ENCODE measurements around the gene HPDL. TPM values are rescaled to one million over a fixed set of nuclear protein-coding genes. Genes with fewer than 3 reads are reported as not detected.

The HPDL gene
- total and polyA plus RNA-seq, 2 of the 4 experiments (the other 2 are of a cell fraction), result 0.54 to 1.1 TPM

DNA sequence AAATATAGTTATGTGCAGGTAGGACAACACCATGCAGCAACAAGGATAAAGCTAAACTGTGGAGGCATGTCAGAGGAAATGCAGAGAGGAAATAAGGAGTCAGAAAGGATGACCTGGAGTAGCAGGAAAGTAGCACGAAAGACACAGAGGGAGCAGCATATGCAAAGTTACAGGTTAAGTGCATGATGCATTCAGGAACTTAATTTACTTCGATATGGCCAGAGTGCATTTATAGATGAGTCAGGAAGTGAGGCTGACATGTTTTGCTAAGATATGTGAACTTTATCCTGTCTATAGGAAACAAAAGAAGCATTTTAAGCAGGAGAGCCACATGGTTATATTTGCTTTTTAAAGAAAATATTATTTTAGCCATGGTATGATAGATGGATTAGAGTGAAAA lies 29.0 kb downstream of the HPDL start:
- no peak overlapping the region for H3K4ac ChIP-seq (ENCODE audit: low read depth, low read length)
- no peak overlapping the region for H3K4me2 ChIP-seq (ENCODE audit: low read depth, low read length)
- no peaks in the 10 kb centered on the region for H3K9me1 ChIP-seq (ENCODE audit: insufficient read depth, low read length)
- no peak overlapping the region for H3K14ac ChIP-seq (replicated peaks; ENCODE audit: low read depth, low read length)
- in situ Hi-C loops (cut with MboI; ENCODE audit: low sequenced_read_pairs) (loop anchor here (5.0 kb wide), 1 partner anchor 217 kb away; no protein-coding TSS in a partner anchor), dilution Hi-C loops (cut with HindIII; ENCODE audit: low sequenced_read_pairs, unreplicated experiment) (no loop called here), intact Hi-C loops (cut with micrococcal nuclease) (no loop called here)
- no peaks in the 10 kb centered on the region for H3K79me1 ChIP-seq (ENCODE audit: low read depth in 1 of 2, low read length in 2 of 2)
- no peak overlapping the region for H4K91ac ChIP-seq (ENCODE audit: insufficient read depth, low read depth, low read length)
- H3K27ac ChIP-seq (ENCODE audit: insufficient read depth, low read length), result no peak overlapping the region
- DNase-seq (peak; percentile 16), ATAC-seq (ENCODE audit: low read depth) (no peak)
- no peak overlapping the region for H2BK20ac ChIP-seq (ENCODE audit: low read depth, low read length)
- H3K4me1 ChIP-seq (ENCODE audit: control insufficient read depth, insufficient read depth, low read length), result no peaks in the 10 kb centered on the region; the same call in 1 of the 2 replicates
- H2BK5ac ChIP-seq (ENCODE audit: low read depth, low read length, poor library complexity, severe bottlenecking), result no peak overlapping the region
- H4K8ac ChIP-seq (ENCODE audit: low read depth in 2 of 2, low read length in 2 of 2), result no peak overlapping the region
- no peaks in the 10 kb centered on the region for H4K20me1 ChIP-seq (ENCODE audit: insufficient read depth, low read length)
- H2BK120ac ChIP-seq (ENCODE audit: low read depth, low read length), result no peak overlapping the region
- H3K23ac ChIP-seq (ENCODE audit: low read depth, low read length), result no peak overlapping the region
- no peak overlapping the region for H3K56ac ChIP-seq (ENCODE audit: extremely low read depth, insufficient read depth, low read length)
- no peaks in the 10 kb centered on the region for H3K27me3 ChIP-seq (ENCODE audit: control insufficient read depth, insufficient read depth, low read length)
- ChIA-PET CTCF (interaction anchor here (0.6 to 8.1 kb wide), 3 partner anchors 11 to 249 kb away, joined by 3 to 95 read pairs (median 4); partner anchors contain the start of gene TESK2), POLR2A (ENCODE audit: unreplicated experiment) (no interaction called here)
- TF ChIP-seq CEBPB (IDR thresholded peaks at IDR 0.05; ENCODE audit: low read depth, low read length) (no peak), FOS (IDR thresholded peaks at IDR 0.05; ENCODE audit: low read depth, low read length) (no peak), BHLHE40 (IDR thresholded peaks at IDR 0.05; ENCODE audit: low read depth, low read length) (no peak), CHD1 (IDR thresholded peaks at IDR 0.05; ENCODE audit: low read depth, low read length) (no peak), RFX5 (IDR thresholded peaks at IDR 0.05; ENCODE audit: low read depth, low read length) (no peak), MAFK (IDR thresholded peaks at IDR 0.05; ENCODE audit: low read depth, low read length) (no peak)
- H2AK9ac ChIP-seq (replicated peaks; ENCODE audit: low read depth, low read length, poor library complexity), result no peak overlapping the region
- H2AK5ac ChIP-seq (ENCODE audit: low read depth, low read length), result no peak overlapping the region
- no peak overlapping the region for H3K18ac ChIP-seq (ENCODE audit: low read depth, low read length)
- H4K5ac ChIP-seq (ENCODE audit: low read depth, low read length), result no peak overlapping the region
- no peak overlapping the region for H2BK15ac ChIP-seq (ENCODE audit: low read depth, low read length)
- WGBS, 2 experiments (ENCODE audit: extremely low coverage in 2 of 2, insufficient read length in 1 of 2), result 40% methylated on average over 2 of the region's 2 CpGs; no CpG with 5 or more reads in 1 of the 2 experiments
- H3K36me3 ChIP-seq (ENCODE audit: control insufficient read depth, insufficient read depth, low read length), result no peaks in the 10 kb centered on the region
- BruUV-seq (replicated peaks), result no TSS peak
- H3K9ac ChIP-seq (ENCODE audit: low read depth, low read length), result no peak overlapping the region
- no peak overlapping the region for H3K4me3 ChIP-seq (ENCODE audit: insufficient read depth, low read depth, low read length)
- no peak overlapping the region for H2AFZ ChIP-seq (replicated peaks; ENCODE audit: low read length, poor library complexity)
- no peaks in the 10 kb centered on the region for H3K9me3 ChIP-seq (ENCODE audit: control insufficient read depth, insufficient read depth, low read length)

Data from IMR-90 (cell line).